Brain microvascular endothelial cell (primary cell): ENCODE data around the gene IPO9.

Experiments used
- DNase-seq: peaks from one replicate; pipeline ENCODE4 v3.0.0-alpha.2; 2020
- H3K27ac ChIP-seq: fragments of 250-450 bp; sonication (Bioruptor Pico); 2 replicates; pipeline ENCODE4 v1.5.1; 2020; ENCODE audit warnings: mild to moderate bottlenecking, moderate library complexity
- H3K27me3 ChIP-seq: fragments of 250-450 bp; sonication (Bioruptor Pico); replicated peaks from 2 replicates; pipeline ENCODE4 v1.5.1; 2020; ENCODE audit warnings: mild to moderate bottlenecking
- H3K36me3 ChIP-seq: fragments of 250-450 bp; sonication (Bioruptor Pico); replicated peaks from 2 replicates; pipeline ENCODE4 v1.5.1; 2020; ENCODE audit warnings: mild to moderate bottlenecking
- H3K4me3 ChIP-seq: 2 replicates; pipeline ENCODE4 v1.5.1; 2011; ENCODE audit warnings: low read depth, mild to moderate bottlenecking, control low read depth, low read length, moderate library complexity
- CTCF ChIP-seq: IDR thresholded peaks from 2 replicates; pipeline ENCODE4 v1.5.1; 2011; ENCODE audit warnings: low read depth, mild to moderate bottlenecking, moderate library complexity, low read length, control low read depth, inconsistent platforms; ENCODE audit errors: missing control alignments
- in situ Hi-C: cut with HindIII; loops from 2 replicates; pipeline ENCODE4 v1.10.0; 2017; ENCODE audit warnings: low sequenced_read_pairs, low pct_ligation_motif_present

The IPO9 gene

GRCh38 chr1:201842472-201843027 is 13.6 kb downstream of the IPO9 start:
- in situ Hi-C loops = no loop called here
- no peak overlapping the region for H3K27ac ChIP-seq
- H3K4me3 ChIP-seq = no peak overlapping the region
- H3K36me3 ChIP-seq = no peaks in the 10 kb centered on the region
- no peaks in the 10 kb centered on the region for H3K27me3 ChIP-seq
- TF ChIP-seq CTCF = no peak
- DNase-seq = no peak

- no peak for TF ChIP-seq CTCF
- in situ Hi-C loops = no loop called here
- Histone ChIP-seq H3K27me3 (no peaks in the 10 kb centered on the region), H3K36me3 (no peaks in the 10 kb centered on the region), H3K4me3 (no peak overlapping the region), H3K27ac (peak overlapping the region; percentile 64)
- DNase-seq = peak; percentile 36
These were observed 16.6 kb downstream of the IPO9 start for GRCh38 chr1:201845331-201846083.

GRCh38 chr1:201847150-201847549 is 18.2 kb downstream of the IPO9 start:
- in situ Hi-C loops = no loop called here
- no peaks in the 10 kb centered on the region for H3K27me3 ChIP-seq
- no peak for DNase-seq
- TF ChIP-seq CTCF = no peak
- H3K4me3 ChIP-seq = no peak overlapping the region
- no peak overlapping the region for H3K27ac ChIP-seq
- peaks cover 6% of the 10 kb centered on the region for H3K36me3 ChIP-seq

- DNase-seq = no peak
- Histone ChIP-seq H3K27ac (no peak overlapping the region), H3K27me3 (no peaks in the 10 kb centered on the region), H3K36me3 (peaks cover 17% of the 10 kb centered on the region), H3K4me3 (no peak overlapping the region)
- in situ Hi-C loops = no loop called here
- TF ChIP-seq CTCF = no peak
These were observed 19.3 kb downstream of the IPO9 start for GRCh38 chr1:201848230-201848629.

- in situ Hi-C loops = no loop called here
- no peak for DNase-seq
- Histone ChIP-seq H3K27me3 (no peaks in the 10 kb centered on the region), H3K36me3 (peaks cover 27% of the 10 kb centered on the region), H3K27ac (peak overlapping the region; percentile 57), H3K4me3 (no peak overlapping the region)
- TF ChIP-seq CTCF = no peak
These were observed 20.6 kb downstream of the IPO9 start for GRCh38 chr1:201849372-201850052.
